GM23338 (cell line): ENCODE results near the gene MYO3B. TPM values are rescaled to one million over a fixed set of nuclear protein-coding genes. Genes with fewer than 3 reads are reported as not detected.

ENCODE experiments used
- ATAC-seq: fragments of 200-7000 bp; cut with Tn5 transposase; 3 replicates; pipeline ENCODE4 v1.9.1; 2020
- DNase-seq: peaks from one replicate; pipeline ENCODE4 v3.0.0-alpha.2; 2015; ENCODE audit warnings: low spot score
- H2AFZ ChIP-seq: fragments of 200-600 bp; sonication (generic); 2 replicates; pipeline ENCODE4 v1.8.0; 2016; ENCODE audit warnings: antibody characterized with exemption, mild to moderate bottlenecking, moderate library complexity
- H3F3A ChIP-seq: fragments of 200-600 bp; sonication (generic); replicated peaks from 2 replicates; pipeline ENCODE4 v1.8.0; 2017; ENCODE audit warnings: antibody characterized with exemption, mixed run types, low read depth
- H3K27ac ChIP-seq: fragments of 200-600 bp; sonication (generic); 2 replicates; pipeline ENCODE4 v1.6.1; 2016; ENCODE audit warnings: low read depth
- H3K27me3 ChIP-seq: fragments of 200-600 bp; sonication (generic); 2 replicates; pipeline ENCODE4 v1.8.0; 2016; ENCODE audit warnings: mild to moderate bottlenecking, mixed run types, moderate library complexity; ENCODE audit not compliant: insufficient read depth
- H3K36me3 ChIP-seq: fragments of 200-600 bp; sonication (generic); 2 replicates; pipeline ENCODE4 v1.8.0; 2016; ENCODE audit warnings: mild to moderate bottlenecking; ENCODE audit not compliant: insufficient read depth
- H3K4me1 ChIP-seq: fragments of 200-600 bp; sonication (generic); 2 replicates; pipeline ENCODE4 v1.8.0; 2016; ENCODE audit warnings: mild to moderate bottlenecking, moderate library complexity; ENCODE audit not compliant: insufficient read depth
- H3K4me2 ChIP-seq: fragments of 200-600 bp; sonication (generic); 2 replicates; pipeline ENCODE4 v1.7.1; 2017; ENCODE audit warnings: mixed run types
- H3K4me3 ChIP-seq: fragments of 200-600 bp; sonication (generic); 2 replicates; pipeline ENCODE4 v1.6.1; 2016; ENCODE audit warnings: mixed run types
- H3K79me2 ChIP-seq: fragments of 200-600 bp; sonication (generic); replicated peaks from 2 replicates; pipeline ENCODE4 v1.8.0; 2017; ENCODE audit warnings: mild to moderate bottlenecking; ENCODE audit not compliant: insufficient read depth
- H3K9me2 ChIP-seq: fragments of 200-600 bp; sonication (generic); 2 replicates; pipeline ENCODE4 v1.8.0; 2017; ENCODE audit not compliant: insufficient read depth
- H4K20me1 ChIP-seq: fragments of 200-600 bp; sonication (generic); replicated peaks from 2 replicates; pipeline ENCODE4 v1.8.0; 2017; ENCODE audit warnings: mild to moderate bottlenecking; ENCODE audit not compliant: insufficient read depth
- H3K27ac Mint-ChIP-seq: 2 replicates; pipeline ENCODE4 v1.8.0; 2020; ENCODE audit warnings: inconsistent platforms, mild to moderate bottlenecking, moderate library complexity, mixed read lengths
- H3K27me3 Mint-ChIP-seq: 3 replicates; pipeline ENCODE4 v1.8.0; 2022; ENCODE audit warnings: low read depth, mild to moderate bottlenecking, moderate library complexity, mixed read lengths, inconsistent platforms; ENCODE audit not compliant: insufficient read depth, poor library complexity
- H3K36me3 Mint-ChIP-seq: 3 replicates; pipeline ENCODE4 v1.8.0; 2021; ENCODE audit warnings: low read depth, mild to moderate bottlenecking, inconsistent platforms, moderate library complexity, mixed read lengths
- H3K4me1 Mint-ChIP-seq: 3 replicates; pipeline ENCODE4 v1.8.0; 2020; ENCODE audit warnings: mild to moderate bottlenecking, inconsistent platforms, mixed read lengths
- H3K4me3 Mint-ChIP-seq: 3 replicates; pipeline ENCODE4 v1.8.0; 2021; ENCODE audit warnings: moderate library complexity, mild to moderate bottlenecking, inconsistent platforms, mixed read lengths
- H3K9me3 Mint-ChIP-seq: 3 replicates; pipeline ENCODE4 v1.8.0; 2020; ENCODE audit warnings: moderate library complexity, mild to moderate bottlenecking, inconsistent platforms, mixed read lengths
- CREB1 ChIP-seq: fragments of 250-450 bp; sonication (Bioruptor Pico); IDR thresholded peaks from 2 replicates; pipeline ENCODE4 v1.5.0; 2020; ENCODE audit warnings: low read depth, mild to moderate bottlenecking, moderate library complexity
- ETS1 ChIP-seq: IDR thresholded peaks from 2 replicates; pipeline ENCODE4 v1.6.1; 2016; ENCODE audit warnings: antibody characterized with exemption
- EZH2 ChIP-seq: fragments of 200-600 bp; sonication (generic); IDR thresholded peaks from one replicate; pipeline ENCODE4 v1.8.0; 2017; ENCODE audit warnings: antibody characterized with exemption, mild to moderate bottlenecking, low read depth; ENCODE audit not compliant: unreplicated experiment
- EZH2phosphoT487 ChIP-seq: fragments of 200-600 bp; sonication (generic); IDR thresholded peaks from one replicate; pipeline ENCODE4 v1.8.1; 2018; ENCODE audit warnings: antibody characterized with exemption; ENCODE audit not compliant: unreplicated experiment
- JUNB ChIP-seq: IDR thresholded peaks from one replicate; pipeline ENCODE4 v1.6.1; 2016; ENCODE audit warnings: antibody characterized with exemption; ENCODE audit not compliant: unreplicated experiment
- NANOG ChIP-seq: IDR thresholded peaks from 2 replicates; pipeline ENCODE4 v1.6.1; 2016; ENCODE audit warnings: antibody characterized with exemption, borderline replicate concordance
- POLR2AphosphoS5 ChIP-seq: IDR thresholded peaks from 2 replicates; pipeline ENCODE4 v1.6.1; 2016; ENCODE audit warnings: antibody characterized with exemption, low read depth
- STAT1 ChIP-seq: IDR thresholded peaks from one replicate; pipeline ENCODE4 v1.6.1; 2016; ENCODE audit warnings: antibody characterized with exemption; ENCODE audit not compliant: unreplicated experiment
- ZNF114 ChIP-seq: fragments of 250-450 bp; sonication (Bioruptor Pico); IDR thresholded peaks from 2 replicates; pipeline ENCODE4 v1.5.0; 2020; ENCODE audit warnings: mild to moderate bottlenecking, moderate library complexity
- ZNF331 ChIP-seq: fragments of 250-450 bp; sonication (Bioruptor Pico); IDR thresholded peaks from 2 replicates; pipeline ENCODE4 v1.5.0; 2020; ENCODE audit warnings: low read depth, mild to moderate bottlenecking, moderate library complexity
- polyA plus RNA-seq: library from polyadenylated mRNA; unstranded; fragments of >200 nt; fragmentation: Nextera tagmentation; extraction: Ambion mirVana; gene quantifications from 2 replicates; pipeline ENCODE4 v1.2.1, GENCODE V29; 2016
- total RNA-seq: library from RNA; depleted of rRNA; stranded (reverse); fragments of >200 nt; shearing (Covaris generic); gene quantifications from 2 replicates; pipeline ENCODE4 v1.2.3, GENCODE V29; 2014
- TF ChIP-seq, protein P1 (sequence below): fragments of 250-450 bp; sonication (Bioruptor Pico); IDR thresholded peaks from 2 replicates; pipeline ENCODE4 v1.5.0; 2020; ENCODE audit warnings: mild to moderate bottlenecking, moderate library complexity
- TF ChIP-seq, protein P2 (sequence below), 2 experiments: fragments of 200-600 bp in 1 of 2; sonication (generic) in 1 of 2; conservative IDR thresholded peaks; 2 replicates each; pipeline versions ENCODE4 v1.5.1 to v1.6.1; 2016 to 2017; ENCODE audit warnings: antibody characterized with exemption in 2 of 2, low read depth in 2 of 2, mild to moderate bottlenecking in 2 of 2, moderate library complexity in 1 of 2
- TF ChIP-seq, protein P3 (sequence below): IDR thresholded peaks from one replicate; pipeline ENCODE4 v1.6.1; 2018; ENCODE audit warnings: antibody characterized with exemption; ENCODE audit not compliant: unreplicated experiment

Gene MYO3B
- total and polyA plus RNA-seq, 2 experiments from 2014 or later: 0.42 TPM; not detected in 1

- DNase-seq (no peak), ATAC-seq (no peak)
- Mint-ChIP-seq H3K36me3 (no peaks in the 10 kb centered on the region), H3K9me3 (no peaks in the 10 kb centered on the region), H3K4me1 (peaks cover 6% of the 10 kb centered on the region; the same call in 2 of the 3 replicates), H3K27me3 (no peaks in the 10 kb centered on the region), H3K27ac (no peak overlapping the region), H3K4me3 (no peak overlapping the region)
- Histone ChIP-seq H3K36me3 (no peaks in the 10 kb centered on the region), H3K27me3 (no peaks in the 10 kb centered on the region), H3K4me3 (no peak overlapping the region), H3K4me1 (no peaks in the 10 kb centered on the region), H3K27ac (no peak overlapping the region), H3K4me2 (no peak overlapping the region), H3K9me2 (peaks cover 3% of the 10 kb centered on the region; the same call in 1 of the 2 replicates), H3F3A (no peaks in the 10 kb centered on the region), H3K79me2 (no peaks in the 10 kb centered on the region), H2AFZ (no peak overlapping the region), H4K20me1 (no peaks in the 10 kb centered on the region)
- TF ChIP-seq ZNF114 (CRISPR knock-in tag): no peak
- no peak for TF ChIP-seq EZH2
- no peak for TF ChIP-seq ETS1
- TF ChIP-seq STAT1: no peak
- TF ChIP-seq EZH2phosphoT487: no peak
- TF ChIP-seq, protein P1, sequence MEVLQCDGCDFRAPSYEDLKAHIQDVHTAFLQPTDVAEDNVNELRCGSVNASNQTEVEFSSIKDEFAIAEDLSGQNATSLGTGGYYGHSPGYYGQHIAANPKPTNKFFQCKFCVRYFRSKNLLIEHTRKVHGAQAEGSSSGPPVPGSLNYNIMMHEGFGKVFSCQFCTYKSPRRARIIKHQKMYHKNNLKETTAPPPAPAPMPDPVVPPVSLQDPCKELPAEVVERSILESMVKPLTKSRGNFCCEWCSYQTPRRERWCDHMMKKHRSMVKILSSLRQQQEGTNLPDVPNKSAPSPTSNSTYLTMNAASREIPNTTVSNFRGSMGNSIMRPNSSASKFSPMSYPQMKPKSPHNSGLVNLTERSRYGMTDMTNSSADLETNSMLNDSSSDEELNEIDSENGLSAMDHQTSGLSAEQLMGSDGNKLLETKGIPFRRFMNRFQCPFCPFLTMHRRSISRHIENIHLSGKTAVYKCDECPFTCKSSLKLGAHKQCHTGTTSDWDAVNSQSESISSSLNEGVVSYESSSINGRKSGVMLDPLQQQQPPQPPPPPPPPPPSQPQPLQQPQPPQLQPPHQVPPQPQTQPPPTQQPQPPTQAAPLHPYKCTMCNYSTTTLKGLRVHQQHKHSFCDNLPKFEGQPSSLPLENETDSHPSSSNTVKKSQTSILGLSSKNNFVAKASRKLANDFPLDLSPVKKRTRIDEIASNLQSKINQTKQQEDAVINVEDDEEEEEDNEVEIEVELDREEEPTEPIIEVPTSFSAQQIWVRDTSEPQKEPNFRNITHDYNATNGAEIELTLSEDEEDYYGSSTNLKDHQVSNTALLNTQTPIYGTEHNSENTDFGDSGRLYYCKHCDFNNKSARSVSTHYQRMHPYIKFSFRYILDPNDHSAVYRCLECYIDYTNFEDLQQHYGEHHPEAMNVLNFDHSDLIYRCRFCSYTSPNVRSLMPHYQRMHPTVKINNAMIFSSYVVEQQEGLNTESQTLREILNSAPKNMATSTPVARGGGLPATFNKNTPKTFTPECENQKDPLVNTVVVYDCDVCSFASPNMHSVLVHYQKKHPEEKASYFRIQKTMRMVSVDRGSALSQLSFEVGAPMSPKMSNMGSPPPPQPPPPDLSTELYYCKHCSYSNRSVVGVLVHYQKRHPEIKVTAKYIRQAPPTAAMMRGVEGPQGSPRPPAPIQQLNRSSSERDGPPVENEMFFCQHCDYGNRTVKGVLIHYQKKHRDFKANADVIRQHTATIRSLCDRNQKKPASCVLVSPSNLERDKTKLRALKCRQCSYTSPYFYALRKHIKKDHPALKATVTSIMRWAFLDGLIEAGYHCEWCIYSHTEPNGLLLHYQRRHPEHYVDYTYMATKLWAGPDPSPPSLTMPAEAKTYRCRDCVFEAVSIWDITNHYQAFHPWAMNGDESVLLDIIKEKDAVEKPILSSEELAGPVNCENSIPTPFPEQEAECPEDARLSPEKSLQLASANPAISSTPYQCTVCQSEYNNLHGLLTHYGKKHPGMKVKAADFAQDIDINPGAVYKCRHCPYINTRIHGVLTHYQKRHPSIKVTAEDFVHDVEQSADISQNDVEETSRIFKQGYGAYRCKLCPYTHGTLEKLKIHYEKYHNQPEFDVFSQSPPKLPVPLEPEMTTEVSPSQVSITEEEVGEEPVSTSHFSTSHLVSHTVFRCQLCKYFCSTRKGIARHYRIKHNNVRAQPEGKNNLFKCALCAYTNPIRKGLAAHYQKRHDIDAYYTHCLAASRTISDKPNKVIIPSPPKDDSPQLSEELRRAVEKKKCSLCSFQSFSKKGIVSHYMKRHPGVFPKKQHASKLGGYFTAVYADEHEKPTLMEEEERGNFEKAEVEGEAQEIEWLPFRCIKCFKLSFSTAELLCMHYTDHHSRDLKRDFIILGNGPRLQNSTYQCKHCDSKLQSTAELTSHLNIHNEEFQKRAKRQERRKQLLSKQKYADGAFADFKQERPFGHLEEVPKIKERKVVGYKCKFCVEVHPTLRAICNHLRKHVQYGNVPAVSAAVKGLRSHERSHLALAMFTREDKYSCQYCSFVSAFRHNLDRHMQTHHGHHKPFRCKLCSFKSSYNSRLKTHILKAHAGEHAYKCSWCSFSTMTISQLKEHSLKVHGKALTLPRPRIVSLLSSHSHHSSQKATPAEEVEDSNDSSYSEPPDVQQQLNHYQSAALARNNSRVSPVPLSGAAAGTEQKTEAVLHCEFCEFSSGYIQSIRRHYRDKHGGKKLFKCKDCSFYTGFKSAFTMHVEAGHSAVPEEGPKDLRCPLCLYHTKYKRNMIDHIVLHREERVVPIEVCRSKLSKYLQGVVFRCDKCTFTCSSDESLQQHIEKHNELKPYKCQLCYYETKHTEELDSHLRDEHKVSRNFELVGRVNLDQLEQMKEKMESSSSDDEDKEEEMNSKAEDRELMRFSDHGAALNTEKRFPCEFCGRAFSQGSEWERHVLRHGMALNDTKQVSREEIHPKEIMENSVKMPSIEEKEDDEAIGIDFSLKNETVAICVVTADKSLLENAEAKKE: no peak
- no peak for TF ChIP-seq JUNB
- TF ChIP-seq, protein P2, sequence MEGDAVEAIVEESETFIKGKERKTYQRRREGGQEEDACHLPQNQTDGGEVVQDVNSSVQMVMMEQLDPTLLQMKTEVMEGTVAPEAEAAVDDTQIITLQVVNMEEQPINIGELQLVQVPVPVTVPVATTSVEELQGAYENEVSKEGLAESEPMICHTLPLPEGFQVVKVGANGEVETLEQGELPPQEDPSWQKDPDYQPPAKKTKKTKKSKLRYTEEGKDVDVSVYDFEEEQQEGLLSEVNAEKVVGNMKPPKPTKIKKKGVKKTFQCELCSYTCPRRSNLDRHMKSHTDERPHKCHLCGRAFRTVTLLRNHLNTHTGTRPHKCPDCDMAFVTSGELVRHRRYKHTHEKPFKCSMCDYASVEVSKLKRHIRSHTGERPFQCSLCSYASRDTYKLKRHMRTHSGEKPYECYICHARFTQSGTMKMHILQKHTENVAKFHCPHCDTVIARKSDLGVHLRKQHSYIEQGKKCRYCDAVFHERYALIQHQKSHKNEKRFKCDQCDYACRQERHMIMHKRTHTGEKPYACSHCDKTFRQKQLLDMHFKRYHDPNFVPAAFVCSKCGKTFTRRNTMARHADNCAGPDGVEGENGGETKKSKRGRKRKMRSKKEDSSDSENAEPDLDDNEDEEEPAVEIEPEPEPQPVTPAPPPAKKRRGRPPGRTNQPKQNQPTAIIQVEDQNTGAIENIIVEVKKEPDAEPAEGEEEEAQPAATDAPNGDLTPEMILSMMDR (conservative IDR thresholded peaks at IDR 0.05; ENCODE audit: low read depth in 2 of 2): no peak
- TF ChIP-seq, protein P3, sequence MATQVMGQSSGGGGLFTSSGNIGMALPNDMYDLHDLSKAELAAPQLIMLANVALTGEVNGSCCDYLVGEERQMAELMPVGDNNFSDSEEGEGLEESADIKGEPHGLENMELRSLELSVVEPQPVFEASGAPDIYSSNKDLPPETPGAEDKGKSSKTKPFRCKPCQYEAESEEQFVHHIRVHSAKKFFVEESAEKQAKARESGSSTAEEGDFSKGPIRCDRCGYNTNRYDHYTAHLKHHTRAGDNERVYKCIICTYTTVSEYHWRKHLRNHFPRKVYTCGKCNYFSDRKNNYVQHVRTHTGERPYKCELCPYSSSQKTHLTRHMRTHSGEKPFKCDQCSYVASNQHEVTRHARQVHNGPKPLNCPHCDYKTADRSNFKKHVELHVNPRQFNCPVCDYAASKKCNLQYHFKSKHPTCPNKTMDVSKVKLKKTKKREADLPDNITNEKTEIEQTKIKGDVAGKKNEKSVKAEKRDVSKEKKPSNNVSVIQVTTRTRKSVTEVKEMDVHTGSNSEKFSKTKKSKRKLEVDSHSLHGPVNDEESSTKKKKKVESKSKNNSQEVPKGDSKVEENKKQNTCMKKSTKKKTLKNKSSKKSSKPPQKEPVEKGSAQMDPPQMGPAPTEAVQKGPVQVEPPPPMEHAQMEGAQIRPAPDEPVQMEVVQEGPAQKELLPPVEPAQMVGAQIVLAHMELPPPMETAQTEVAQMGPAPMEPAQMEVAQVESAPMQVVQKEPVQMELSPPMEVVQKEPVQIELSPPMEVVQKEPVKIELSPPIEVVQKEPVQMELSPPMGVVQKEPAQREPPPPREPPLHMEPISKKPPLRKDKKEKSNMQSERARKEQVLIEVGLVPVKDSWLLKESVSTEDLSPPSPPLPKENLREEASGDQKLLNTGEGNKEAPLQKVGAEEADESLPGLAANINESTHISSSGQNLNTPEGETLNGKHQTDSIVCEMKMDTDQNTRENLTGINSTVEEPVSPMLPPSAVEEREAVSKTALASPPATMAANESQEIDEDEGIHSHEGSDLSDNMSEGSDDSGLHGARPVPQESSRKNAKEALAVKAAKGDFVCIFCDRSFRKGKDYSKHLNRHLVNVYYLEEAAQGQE: no peak
- TF ChIP-seq NANOG: no peak
- TF ChIP-seq POLR2AphosphoS5: no peak
- TF ChIP-seq CREB1 (CRISPR knock-in tag): no peak
- TF ChIP-seq ZNF331: no peak
These were observed 213.1 kb downstream of the MYO3B start for GRCh38 chr2:170391018-170391417.
